Neural crest cell (in vitro differentiated cells): ENCODE data around the gene TUBA4B. TPM values are rescaled to one million over a fixed set of nuclear protein-coding genes. Genes with fewer than 3 reads are reported as not detected.

Experiments used
- DNase-seq: peaks from one replicate; pipeline ENCODE4 v3.0.0; 2021; ENCODE audit warnings: low read depth, mixed read lengths, low spot score
- H3K27ac Mint-ChIP-seq: one replicate; pipeline ENCODE4 v1.8.0; 2021; ENCODE audit warnings: mild to moderate bottlenecking, mixed read lengths; ENCODE audit not compliant: unreplicated experiment
- H3K27me3 Mint-ChIP-seq: 2 replicates; pipeline ENCODE4 v1.8.0; 2021; ENCODE audit warnings: low read depth, mild to moderate bottlenecking, mixed read lengths
- H3K36me3 Mint-ChIP-seq: 2 replicates; pipeline ENCODE4 v1.8.0; 2021; ENCODE audit warnings: low read depth, mild to moderate bottlenecking, mixed read lengths
- H3K4me1 Mint-ChIP-seq: 2 replicates; pipeline ENCODE4 v1.8.0; 2021; ENCODE audit warnings: mixed read lengths
- H3K4me3 Mint-ChIP-seq: one replicate; pipeline ENCODE4 v1.8.0; 2021; ENCODE audit warnings: mild to moderate bottlenecking, mixed read lengths
- H3K9me3 Mint-ChIP-seq: 2 replicates; pipeline ENCODE4 v1.8.0; 2021; ENCODE audit warnings: mixed read lengths
- total RNA-seq: library from RNA; stranded (reverse); gene quantifications from 2 replicates; pipeline ENCODE4 v1.2.1, GENCODE V29; 2021
- TF ChIP-seq, protein P1 (sequence below): fragments of 200-600 bp; sonication (generic); conservative IDR thresholded peaks from 2 replicates; pipeline ENCODE4 v1.5.0; 2021; ENCODE audit warnings: antibody characterized with exemption, mild to moderate bottlenecking

The TUBA4B gene
- total RNA-seq, 1 donor from 2014 or later = not detected

DNA sequence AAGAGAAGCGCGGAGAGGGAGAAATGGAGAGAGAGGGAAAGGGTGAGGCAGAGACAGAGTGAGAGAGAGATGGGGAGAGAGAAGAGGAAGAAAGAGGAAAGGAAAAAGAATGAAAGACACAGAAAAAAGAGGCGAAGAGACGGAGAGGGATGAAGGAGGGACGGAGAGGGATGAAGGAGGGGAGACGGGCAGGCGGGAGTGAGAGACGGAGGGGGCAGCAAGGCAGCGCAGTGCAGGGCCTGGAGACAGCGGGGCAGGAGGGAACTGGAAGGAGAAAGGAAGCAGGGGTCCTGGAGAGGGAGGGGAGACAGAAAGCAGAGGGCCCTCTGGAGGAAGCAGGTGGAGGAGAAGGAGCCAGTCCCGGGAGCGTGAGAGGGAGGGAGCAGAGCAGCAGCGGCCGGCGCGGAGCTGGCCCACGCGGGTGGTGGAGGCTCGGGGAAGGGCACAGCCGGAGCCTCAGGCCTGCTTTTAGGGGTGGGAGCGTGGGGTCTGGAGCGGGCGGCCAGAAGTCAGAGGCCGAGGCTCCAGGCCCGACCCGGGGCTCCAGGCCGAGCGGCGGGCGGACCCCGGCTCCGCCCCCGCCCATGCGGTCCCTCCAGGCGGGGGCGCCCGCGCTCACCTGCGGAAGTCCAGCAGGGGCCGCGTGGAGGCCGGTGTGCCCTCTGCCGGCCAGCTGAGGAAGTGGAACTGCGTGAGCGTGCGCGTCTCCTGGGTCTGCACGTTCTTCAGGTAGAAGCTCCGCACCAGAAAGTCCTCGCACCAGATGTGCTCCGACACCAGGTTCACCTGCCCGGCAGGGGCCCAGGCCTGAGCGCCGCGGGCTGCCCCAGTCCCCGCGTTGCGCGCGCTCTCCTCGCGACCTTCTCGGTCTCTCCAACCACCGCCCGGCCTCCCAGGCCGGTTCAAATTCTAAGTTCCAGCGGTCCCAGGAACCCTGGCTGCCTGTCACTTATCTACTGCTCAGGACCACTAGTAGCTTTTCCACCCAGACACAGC lies 41.6 kb downstream of the TUBA4B start:
- H3K36me3 Mint-ChIP-seq = no peaks in the 10 kb centered on the region
- peaks cover 6% of the 10 kb centered on the region for H3K4me1 Mint-ChIP-seq
- peaks cover 39% of the 10 kb centered on the region for H3K27me3 Mint-ChIP-seq
- peak overlapping the region; percentile 68 for H3K4me3 Mint-ChIP-seq
- peak; percentile 79 for DNase-seq
- H3K9me3 Mint-ChIP-seq = no peaks in the 10 kb centered on the region
- peak overlapping the region; percentile 75 for H3K27ac Mint-ChIP-seq
- TF ChIP-seq, protein P1, sequence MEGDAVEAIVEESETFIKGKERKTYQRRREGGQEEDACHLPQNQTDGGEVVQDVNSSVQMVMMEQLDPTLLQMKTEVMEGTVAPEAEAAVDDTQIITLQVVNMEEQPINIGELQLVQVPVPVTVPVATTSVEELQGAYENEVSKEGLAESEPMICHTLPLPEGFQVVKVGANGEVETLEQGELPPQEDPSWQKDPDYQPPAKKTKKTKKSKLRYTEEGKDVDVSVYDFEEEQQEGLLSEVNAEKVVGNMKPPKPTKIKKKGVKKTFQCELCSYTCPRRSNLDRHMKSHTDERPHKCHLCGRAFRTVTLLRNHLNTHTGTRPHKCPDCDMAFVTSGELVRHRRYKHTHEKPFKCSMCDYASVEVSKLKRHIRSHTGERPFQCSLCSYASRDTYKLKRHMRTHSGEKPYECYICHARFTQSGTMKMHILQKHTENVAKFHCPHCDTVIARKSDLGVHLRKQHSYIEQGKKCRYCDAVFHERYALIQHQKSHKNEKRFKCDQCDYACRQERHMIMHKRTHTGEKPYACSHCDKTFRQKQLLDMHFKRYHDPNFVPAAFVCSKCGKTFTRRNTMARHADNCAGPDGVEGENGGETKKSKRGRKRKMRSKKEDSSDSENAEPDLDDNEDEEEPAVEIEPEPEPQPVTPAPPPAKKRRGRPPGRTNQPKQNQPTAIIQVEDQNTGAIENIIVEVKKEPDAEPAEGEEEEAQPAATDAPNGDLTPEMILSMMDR = peak; percentile 99

DNA sequence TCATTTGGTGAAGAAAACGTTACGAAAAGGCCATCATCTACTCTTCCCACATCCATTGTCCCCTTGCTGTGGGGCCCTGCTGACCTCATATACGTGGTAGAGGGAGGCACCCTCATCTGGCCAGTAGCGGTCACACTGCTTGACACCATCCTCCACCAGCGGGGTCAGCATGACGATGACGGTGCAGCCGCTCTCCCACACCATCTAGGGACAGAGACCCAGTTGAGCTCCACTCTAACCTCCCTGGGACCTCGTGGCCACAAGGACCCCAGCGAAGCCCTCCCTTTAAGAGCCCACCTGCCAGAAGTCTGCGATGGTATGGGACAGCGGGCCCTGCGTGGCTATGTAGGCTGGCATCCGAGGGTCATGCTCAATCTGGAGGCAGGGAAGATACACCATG lies 43.1 kb downstream of the TUBA4B start:
- DNase-seq = no peak
- Mint-ChIP-seq H3K4me1 (peaks cover 6% of the 10 kb centered on the region), H3K27ac (no peak overlapping the region), H3K36me3 (no peaks in the 10 kb centered on the region), H3K4me3 (no peak overlapping the region), H3K9me3 (no peaks in the 10 kb centered on the region), H3K27me3 (peaks cover 51% of the 10 kb centered on the region)
- TF ChIP-seq, protein P1 = no peak

DNA sequence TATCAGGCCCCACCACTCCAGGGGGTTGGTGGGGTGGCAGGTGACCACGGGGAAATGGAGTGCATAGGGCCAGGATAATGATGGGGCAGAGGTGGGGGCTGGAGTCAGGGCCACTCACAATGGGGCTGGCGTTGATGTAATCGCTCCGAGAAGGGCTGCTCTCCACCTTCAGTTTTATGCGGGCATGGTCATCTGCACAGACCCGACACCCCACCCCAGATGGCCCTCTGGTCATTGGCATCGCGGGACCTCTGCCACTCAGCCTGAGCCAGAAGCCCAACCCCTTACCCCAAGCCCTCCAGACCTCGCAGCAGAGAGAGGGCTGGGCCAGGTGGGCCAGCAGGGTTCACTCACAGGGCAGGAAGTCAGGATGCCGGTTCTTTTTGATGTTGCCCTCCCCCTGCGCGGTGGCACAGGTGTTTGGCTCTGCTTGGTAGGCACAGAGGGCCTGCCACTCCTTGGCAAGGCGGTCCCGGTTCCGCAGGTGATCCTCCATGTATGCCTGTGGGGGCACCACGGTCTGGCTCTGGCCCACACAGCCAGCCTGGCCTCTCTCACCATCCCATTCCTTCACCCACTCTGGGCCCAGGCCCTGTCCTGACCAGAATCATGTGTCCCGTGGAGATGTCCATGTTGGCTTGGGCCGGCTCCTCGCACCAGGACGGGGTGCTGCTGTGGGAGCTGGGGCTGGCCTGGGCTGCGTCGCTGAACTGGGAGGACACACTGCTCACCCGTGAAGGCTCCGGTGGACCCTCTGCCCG lies 43.8 kb downstream of the TUBA4B start:
- Mint-ChIP-seq H3K36me3 (no peaks in the 10 kb centered on the region), H3K4me3 (no peak overlapping the region), H3K27me3 (peaks cover 56% of the 10 kb centered on the region), H3K4me1 (peaks cover 6% of the 10 kb centered on the region), H3K27ac (no peak overlapping the region), H3K9me3 (no peaks in the 10 kb centered on the region)
- TF ChIP-seq, protein P1 = no peak
- DNase-seq = no peak

DNA sequence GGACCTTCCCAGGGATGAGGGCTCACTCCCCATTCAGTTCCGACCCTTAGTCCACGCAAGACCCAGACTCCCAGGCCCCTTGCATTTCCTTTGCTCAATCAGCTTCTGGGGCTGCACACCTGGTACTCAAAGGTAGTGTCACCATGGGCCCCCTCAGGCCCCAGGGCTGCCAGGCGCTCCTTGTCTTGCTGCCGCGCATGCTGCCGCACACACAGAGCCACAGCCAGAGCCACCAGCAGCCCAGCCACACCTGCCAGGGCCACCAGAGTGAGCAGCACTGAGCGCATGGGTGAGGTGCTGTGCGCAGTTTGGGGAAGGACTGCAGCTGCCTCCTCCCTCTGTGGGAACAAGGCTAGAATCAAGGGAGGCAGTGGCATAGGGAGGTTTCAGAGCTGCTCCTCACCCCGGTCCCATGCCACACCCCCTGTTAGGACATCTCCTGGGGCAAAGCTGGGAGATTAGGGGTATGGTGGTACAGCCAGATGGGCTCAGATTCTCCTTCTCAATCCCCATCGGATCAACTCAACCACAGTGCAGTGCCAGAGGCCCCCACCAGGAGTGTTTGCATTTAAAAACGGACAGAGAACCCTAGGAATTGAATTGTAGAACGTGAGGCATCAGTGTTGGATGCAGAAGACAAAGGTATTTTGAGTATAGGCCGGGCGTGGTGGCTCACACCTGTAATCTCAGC lies 44.9 kb downstream of the TUBA4B start:
- Mint-ChIP-seq H3K9me3 (no peaks in the 10 kb centered on the region), H3K27me3 (peaks cover 61% of the 10 kb centered on the region), H3K27ac (no peak overlapping the region), H3K4me3 (no peak overlapping the region), H3K36me3 (no peaks in the 10 kb centered on the region), H3K4me1 (peaks cover 6% of the 10 kb centered on the region)
- TF ChIP-seq, protein P1 = no peak
- no peak for DNase-seq

DNA sequence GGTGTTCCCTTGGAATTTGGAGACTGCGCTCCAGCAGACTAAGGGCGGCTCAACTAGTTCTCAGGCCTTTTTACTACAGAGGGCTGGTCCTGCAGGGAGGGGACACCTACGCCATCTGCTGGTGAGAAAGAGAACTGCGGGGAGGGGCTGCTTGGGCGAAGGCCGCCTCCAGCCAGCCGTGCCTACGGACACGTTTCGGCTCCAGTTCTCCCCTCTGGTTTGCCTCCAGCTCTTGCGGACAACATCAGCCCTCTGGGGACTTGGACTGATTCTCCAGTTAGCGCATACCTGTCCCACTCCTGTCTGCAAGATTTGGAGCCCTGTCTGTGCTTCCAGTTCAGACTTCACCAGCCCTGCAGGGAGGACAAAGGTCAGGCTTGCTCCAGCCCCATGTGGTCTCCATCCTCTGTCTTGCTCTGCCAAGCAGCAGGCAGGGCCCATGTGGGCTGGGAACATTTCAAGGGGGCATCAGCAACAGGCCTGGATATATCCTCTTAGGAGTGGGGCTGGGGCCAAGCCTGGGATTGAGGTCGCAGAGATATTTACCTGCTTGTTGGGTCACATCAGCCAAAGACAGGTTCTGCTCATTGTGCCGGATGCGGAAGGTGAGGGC lies 45.8 kb downstream of the TUBA4B start:
- Mint-ChIP-seq H3K27me3 (peaks cover 70% of the 10 kb centered on the region), H3K4me1 (peaks cover 6% of the 10 kb centered on the region), H3K36me3 (no peaks in the 10 kb centered on the region), H3K4me3 (no peak overlapping the region), H3K27ac (no peak overlapping the region), H3K9me3 (no peaks in the 10 kb centered on the region)
- TF ChIP-seq, protein P1 = peak; percentile 90
- peak; percentile 95 for DNase-seq
